Fibroblast of skin of abdomen (primary cell): ENCODE results near the gene UVRAG.

ENCODE experiments used
- DNase-seq: peaks from one replicate; pipeline ENCODE4 v3.0.0-alpha.2; 2013

The UVRAG gene

DNA sequence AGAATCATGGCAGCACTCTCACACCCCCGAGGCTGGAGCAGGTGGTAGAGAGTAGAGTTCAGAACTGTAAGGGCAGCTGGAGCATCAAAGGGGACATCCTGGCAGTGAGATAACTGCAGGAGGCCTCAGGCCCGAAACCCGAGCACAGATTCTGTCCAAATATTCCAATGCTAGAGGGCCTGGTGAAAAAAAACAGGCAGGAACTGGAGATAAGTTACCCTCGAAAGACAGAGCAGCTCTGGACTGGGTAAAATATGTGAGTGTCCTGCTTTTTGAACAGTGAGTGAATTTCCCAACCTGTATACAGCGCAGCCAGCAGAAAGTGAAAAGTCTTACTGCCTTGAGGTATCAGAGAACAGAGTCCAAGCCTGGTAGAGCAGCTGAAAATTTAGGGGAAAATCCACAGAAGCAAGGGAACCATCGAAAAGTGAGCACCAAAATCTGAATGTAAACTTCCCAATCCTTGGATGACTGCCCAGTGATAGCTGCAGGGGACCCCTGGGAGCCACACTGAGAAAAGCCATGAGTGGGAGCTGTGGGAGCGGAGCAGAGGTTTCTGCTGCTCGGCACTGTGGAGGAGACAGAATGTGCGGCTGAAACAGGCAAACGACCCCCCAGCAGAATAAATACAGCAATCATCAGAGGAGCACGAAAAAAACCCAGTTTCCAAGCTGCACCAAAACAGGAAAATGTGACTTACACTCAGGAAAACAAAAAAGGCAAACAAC, 340.7 kb downstream of the UVRAG start:
- no peak for DNase-seq

- DNase-seq, result no peak
These were observed 342.0 kb downstream of the UVRAG start for GRCh38 chr11:76156971-76157427.

DNA sequence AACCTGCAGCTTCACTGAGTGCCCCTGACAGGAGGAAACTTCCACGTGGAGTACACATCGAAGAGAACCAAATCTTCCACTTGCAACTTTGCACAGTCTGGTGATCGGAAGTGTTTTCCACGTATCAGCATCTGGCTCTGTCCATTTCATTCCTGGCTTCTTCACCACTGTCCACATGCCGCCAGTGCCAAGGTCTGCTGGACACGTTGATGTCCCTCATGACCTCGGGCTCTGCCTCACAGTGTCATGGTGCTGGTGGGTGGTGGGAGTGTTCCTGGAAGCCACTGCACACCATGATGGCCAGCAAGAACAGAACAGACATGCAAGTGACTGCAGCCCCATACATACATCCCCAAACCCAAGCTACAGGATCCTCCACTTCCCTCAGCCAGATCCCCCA, 342.9 kb downstream of the UVRAG start:
- DNase-seq, result no peak

DNA sequence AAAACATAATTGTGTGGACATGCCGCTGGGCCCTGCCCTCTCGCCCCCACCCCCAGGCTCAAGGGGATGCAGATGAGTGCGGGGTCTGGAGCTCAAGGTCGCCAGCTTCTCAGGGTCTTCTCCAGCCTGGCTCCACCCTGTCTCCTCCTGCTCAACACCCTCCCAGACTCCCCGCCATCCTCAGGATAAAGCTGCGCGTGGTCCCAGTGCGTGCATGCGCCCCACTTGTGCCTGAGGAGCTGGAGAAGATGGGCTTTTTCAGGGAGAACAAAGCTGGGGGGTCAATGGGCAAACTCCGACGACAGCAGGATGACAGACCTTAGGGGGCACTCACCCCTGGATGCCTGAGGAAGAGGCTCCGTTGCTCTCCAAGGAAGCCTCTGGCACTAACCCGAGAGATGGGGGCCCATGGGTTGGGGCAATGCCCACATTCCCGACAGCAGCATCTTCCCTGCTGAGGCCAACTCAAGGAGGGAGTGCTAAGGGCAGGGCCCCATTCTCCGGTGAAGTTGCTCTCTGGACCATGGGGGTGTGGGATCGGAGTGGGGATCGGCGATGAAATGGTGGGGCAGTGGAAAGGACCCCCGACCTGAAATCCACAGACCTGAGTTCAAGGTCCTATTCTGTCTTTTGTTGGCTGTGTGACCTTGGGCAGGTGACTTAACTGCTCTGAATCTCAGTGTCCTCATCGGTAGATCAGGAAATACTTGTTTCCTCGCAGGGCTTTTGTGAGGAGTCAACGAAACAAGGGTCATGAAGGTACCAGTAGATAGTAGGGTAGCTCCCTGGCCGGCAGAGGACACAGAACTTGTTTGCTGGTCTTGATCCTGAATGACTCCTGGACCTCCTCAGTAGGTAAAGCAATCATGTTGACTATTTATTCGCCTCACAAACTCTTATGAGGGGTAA, 343.6 kb downstream of the UVRAG start:
- no peak for DNase-seq

GRCh38 chr11:76159303-76159937, 344.4 kb downstream of the UVRAG start:
- DNase-seq, result no peak

DNA sequence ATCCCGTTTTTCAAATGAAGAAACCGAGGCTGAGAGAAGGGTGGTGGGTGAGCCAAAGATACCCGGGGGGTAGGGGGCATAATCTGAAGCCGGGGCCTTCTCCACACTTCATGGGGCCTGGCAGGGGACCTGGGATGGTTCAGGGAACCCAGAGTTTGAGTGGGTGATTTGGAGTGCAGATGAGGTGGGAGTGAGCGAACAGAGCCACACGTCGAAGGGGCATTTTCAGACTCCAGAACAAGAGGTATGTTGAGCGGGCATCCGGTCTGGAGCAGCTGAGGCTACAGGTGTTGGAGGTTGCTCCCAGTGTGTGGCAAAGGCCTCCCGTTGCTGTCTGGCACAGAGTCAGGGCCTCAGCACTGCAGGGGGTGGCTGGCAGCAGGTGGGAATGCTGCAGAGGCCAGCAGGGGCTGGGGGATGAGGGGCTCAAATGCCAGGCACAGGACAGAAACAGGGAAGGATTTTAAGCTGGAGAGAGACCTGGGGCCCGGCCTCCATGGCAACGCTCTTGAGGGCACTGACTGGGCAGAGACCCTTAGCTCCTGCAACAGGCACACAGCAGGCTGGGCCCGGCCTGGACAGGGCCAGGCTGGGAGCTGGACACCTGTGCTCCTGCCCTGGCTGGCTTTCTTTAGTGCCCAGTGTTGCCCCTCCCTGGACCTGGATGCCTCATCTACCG, 345.1 kb downstream of the UVRAG start:
- DNase-seq, result no peak

DNA sequence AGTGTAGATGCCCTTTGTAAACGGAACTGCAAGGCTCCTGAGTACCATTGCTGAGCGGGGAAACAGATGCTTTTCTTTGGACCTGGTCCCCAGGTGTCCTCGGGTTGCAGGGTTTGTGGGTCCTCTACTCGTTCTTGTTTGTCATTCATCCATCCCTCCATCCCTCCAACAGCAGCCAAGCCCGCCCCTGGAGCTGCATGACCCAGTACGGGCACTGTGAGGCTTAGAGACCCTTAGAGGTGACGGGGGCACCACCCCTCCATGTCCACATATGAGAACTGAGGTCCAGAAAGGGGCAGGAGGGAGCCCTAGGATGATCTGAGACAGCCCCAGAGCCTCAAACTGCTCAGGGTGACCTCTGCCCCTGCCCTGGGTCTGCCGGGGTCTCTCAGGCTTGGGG, 345.8 kb downstream of the UVRAG start:
- DNase-seq, result no peak

DNA sequence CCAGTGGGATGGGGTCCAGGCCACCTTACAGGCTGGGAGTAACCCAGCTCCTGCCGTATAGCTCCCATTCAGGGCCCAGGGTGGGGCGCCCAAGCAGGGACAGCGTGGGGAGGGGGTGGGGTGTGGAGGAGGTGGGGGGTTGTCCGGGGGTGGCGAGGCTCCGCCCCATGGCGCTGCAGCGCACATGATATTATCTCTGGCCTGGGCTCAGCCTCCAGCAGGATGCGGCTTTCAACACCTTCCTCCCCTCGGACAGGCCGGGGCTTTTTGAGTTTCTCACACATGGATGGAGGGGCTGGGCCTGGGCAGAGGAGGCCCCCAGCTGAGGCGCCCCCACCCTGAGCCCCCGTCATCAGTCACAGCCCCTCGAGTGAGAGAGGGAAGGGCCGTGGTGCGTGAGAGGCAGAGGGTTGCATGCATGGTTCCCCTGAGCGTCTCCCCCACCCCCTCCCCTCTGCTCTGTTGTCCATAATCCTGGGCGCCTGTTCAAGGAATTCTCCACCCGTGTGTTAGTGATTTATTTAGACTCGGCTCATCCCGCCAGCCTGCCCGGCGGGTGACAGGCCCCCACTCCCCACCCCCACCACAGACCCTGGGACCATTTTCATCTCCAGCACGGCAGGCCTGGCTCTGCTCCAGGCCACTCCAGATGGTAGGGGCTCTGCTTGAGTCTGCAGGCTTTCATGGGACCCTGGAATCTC, 346.4 kb downstream of the UVRAG start:
- DNase-seq, result peak; percentile 86

DNA sequence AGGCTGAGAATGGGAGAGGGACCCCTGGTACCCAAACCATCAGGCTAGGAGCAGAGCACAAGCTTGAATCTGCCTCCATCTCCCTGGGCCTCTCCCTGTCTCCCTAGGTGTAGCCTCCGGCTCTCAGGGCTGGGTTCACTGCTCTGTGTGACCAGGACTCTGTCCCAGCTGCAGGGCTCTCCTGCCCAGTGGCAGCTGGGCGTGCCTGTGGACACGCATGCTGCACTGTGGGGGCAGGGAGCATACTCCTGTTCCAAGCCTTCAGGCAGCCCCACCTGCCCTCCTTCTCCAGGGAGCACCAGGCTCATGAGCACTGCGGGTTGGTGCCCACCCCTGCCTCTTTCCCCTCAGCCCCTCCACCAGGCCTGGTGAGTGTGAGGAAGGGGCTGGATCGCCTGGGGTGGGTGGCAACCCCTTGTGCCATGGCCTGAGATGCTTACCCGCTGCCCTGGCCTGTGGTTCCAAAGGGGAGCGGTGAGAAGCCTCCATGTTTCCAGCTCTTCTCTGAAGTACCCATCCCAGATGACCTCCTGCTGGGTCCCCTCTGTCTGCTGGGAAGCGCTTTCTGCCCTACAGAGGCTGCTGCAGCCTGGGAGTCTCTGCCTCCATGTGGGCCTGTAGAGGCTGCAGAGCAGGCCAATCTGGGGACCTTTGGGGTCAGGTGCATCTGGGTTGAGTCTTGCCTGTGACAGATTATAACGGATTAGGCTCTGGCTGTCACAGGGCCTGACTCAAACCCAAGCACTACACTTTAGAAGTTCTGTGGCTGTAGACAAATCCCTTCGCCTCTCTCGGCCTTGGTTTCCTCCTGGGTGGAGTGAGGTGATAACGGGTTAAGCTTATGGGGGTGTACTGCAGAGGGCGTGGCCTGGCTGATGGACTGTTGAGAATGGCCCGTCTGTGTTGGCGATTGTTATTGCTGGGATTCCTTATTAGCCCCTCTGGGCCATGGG, 347.6 kb downstream of the UVRAG start:
- DNase-seq, result no peak

GRCh38 chr11:76163289-76163880, 348.4 kb downstream of the UVRAG start:
- no peak for DNase-seq

DNA sequence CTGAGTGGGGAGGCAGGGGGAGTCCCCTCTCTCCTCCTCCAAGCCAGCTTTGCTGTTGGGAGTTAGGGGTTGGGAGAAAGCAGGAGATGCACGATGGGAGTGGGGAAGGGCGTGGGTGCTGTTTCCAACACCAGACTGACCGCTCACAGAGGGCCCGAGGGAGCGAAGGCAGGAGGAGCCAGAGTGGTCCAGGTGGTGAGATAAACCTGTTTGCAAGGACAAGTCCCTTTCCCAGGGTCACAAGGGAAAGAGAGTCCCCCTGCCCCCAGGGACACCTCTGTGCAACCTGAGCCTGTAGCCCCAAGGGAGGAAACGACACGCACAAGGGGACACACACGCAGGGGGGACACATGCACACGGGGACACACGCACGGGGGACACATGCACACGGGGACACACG, 349.1 kb downstream of the UVRAG start:
- no peak for DNase-seq

DNA sequence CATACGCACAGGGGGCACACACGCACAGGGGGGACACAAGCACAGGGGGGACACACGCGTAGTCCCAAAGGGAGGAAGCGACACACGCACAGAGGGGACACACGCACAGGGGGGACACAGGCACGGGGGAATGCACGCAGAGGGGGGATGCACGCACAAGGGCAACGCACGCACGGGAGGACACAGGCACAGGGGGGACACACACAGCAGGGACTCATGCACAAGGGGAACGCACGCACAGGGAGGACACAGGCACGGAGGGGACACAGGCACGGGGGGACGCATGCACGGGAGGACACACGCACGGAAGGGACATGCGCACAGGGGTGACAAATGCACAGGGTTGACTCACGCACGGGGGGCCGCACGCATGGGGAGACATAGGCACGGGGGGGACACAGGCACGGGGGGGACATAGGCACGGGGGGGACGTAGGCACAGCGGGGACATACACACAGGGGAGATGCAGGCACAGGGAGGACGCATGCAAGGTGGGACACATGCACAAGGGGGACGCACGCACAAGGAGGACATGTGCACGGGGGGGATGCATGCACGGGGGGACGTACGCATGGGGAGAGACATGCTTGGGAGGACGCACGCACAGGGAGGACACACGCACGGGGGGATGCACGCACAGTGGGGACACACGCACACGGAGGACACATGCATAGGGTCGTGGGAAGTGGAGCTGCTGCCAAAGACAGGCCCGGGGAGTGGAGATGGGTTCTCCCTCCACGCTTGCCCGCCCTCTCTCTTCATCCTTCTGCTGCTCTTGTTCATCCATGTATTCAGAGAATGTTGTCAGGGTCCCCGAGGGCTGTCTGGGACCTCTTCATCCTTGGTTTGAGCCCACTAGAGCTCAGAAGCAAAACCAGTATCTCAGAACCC, 350.1 kb downstream of the UVRAG start:
- no peak for DNase-seq

DNA sequence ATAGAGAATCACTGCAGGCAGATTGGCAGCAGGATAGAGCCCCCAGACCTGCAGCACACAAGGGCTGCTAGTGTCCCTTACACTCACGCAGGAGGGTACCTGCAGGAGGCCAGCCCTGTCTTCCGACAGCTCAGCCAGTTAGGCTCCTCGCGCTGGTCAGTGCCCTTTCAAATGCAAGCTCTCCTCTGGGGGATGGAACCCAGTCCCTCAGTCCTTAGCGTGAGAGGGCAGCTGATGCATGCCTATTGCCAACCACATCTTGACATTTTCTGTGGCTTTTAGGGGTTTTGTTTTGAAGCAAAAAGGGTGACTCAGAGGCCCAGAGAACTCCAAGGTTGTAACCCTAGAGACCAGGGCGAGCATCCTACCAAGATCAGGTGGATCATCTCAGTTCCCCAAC, 351.3 kb downstream of the UVRAG start:
- DNase-seq, result no peak

- DNase-seq, result peak; percentile 28
These were observed 352.6 kb downstream of the UVRAG start for GRCh38 chr11:76167590-76167989.

DNA sequence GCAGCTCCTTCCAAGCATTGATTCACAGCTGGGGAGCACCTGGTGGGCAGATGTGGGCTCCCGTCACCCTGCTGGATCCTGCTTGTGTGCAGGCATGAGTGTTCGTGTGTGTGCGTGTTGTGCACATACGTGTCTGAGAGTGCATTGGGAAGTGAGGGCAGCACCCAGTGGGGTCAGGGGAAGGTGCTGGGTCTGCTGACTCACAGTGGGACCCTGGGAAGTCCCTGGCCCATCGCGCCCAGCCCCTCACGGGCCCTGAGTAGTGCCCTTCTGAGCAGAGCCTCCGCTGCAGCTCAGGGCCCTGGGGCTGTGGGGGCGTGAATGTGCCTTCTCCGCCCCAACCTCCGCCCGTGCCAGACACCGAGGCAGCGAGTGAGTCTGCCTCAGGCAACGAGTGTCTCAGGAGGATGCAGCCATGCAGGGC, 354.5 kb downstream of the UVRAG start:
- no peak for DNase-seq

DNA sequence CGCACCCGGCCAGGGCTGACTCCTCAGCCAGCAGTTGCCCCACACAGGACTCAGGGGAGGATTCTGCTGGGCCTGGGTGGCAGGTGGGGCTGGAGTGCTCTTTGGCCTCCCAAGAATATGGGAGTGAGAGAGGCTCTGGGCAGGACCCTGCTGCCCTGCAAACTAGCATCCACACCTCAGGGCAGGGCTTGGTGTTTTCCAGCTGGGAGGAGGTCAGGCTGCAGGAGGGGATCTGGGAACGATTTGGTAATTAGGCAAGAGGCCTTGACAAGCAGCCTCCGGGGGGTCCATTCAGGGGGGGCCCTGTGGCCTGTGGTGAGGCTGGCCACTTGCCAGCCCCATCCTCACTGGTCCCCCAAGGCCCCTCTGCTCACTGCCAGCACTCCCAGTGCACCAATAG, 355.5 kb downstream of the UVRAG start:
- DNase-seq, result no peak

GRCh38 chr11:76172583-76172982, 357.6 kb downstream of the UVRAG start:
- no peak for DNase-seq

DNA sequence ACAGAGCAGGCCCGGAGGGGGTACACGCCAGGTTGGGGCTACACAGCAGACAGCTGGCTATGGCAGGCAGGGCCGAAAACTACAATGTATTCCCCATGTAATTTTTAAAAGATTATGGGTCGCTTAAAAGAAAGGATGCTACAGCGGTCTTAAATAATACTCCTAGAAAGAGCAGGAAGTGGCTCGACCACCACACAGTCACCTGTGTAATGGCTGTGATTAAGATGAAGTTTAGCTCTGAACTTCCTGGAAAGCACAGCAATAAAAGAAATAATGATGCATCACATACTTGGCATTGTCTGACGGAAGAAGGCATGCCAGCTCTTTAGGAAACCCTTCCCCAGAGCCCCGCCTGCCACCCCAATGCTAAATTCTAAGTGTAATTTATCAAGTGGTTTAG, 358.7 kb downstream of the UVRAG start:
- no peak for DNase-seq

DNA sequence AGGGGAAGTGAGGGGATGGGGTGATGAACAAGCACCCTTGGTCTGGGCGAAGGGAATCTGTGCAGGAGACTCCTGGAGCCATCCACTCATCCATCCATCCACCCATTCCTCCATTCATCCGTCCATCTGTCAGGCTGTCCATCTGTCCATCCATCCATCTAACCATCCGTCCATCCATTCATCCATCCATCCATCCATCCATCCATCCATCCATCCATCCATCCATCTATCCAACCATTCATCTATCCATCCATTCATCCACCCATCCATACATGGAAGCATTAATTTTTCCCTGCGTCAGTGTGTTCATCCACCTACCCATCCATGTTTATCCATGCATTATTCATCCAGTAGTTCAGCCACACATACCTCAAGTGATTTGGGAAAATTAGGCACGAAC, 359.3 kb downstream of the UVRAG start:
- DNase-seq, result no peak
